ENCODE measurements around the gene L3MBTL3.
A peak's percentile ranks its signal among the peaks of the same experiment; 100 is the strongest.

L3MBTL3 gene

DNA sequence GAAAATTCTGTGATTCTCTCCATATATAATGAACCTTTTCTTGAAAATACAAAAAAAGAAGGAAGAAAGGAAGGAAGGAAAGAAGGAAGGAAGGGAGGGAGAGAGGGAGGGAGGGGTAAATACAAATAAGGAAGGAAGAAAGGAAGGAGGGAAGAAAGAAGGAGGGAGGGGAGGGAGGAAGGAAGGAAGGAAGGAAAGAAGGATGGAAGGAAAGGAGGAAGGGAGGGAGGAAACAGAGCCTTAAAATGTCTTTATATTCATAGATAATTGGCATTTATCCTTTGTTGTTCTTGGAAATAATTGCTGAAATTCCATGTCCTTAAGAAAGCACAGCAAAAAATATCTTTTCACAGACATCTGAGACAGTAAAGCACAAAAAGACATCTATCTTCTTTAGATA is 164.1 kb downstream of the L3MBTL3 start:
- no peak for DNase-seq
- TF ChIP-seq GATA1 (IDR thresholded peaks at IDR 0.05; ENCODE audit: low read depth, low read length) (no peak), POLR2A (IDR thresholded peaks at IDR 0.05; ENCODE audit: low read length) (no peak)

DNA sequence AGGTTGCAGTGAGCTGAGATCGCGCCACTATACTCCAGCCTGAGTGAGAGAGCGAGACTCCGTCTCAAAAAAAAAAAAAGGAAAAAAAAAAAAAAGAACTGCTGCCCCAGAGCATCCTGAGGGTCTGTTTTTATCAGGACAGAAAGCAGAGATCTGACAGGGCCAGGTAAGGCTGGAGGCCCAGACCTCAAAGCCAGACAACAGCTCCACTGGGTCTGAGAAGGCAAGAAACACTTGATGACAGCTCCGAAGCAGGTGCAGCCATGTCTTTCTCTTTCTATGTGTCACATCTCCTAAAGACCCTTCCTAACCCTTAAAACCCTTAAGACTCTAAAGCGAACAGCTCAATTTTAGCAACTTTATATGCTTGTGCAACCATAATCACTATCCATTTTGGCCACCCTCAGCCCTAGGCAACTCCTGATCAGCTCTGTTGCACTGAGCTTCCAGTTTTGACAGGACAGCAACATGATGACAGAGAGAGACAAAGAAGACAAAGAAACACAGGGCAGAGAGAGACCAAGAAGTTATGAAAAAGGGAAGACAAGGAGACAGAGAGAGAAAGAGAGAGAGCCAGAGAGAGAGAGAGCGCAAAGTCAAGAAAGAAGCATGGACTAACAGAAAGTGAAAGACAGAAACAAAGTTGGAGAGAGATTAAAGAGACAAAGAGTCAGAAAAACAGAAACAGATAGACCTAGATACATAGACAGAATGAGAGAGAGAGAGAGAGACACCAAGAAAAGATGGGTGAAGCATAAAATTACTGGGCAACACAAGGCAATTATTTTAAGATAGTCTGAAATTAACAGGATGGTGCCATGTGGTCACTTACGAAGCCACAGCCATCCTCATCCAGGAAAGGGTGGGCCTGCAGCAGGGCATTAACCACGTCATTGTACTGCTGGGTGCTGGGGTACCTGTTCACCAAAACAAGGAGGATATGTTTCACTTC is 165.2 kb downstream of the L3MBTL3 start:
- DNase-seq: no peak
- TF ChIP-seq GATA1 (IDR thresholded peaks at IDR 0.05; ENCODE audit: low read depth, low read length): no peak
- no peak for TF ChIP-seq POLR2A (IDR thresholded peaks at IDR 0.05; ENCODE audit: low read length)

DNA sequence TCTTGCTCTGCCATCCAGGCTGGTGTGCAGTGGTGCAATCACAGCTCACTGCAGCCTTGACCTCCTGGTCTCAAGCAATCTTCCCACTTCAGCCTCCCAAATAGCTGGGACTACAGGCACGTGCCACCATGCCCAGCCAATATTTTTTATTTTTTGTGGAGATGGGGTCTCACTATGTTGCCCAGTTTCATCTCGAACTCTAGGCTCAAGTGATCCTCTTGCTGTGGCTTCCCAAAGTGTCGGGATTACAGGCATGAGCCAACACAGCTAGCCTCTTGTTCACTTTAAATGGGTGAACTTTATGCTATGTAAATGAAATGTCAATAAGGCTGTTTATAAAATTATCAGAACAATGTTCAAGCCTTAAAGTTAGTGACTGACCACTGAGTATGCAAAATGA is 167.3 kb downstream of the L3MBTL3 start:
- no peak for DNase-seq
- TF ChIP-seq POLR2A (IDR thresholded peaks at IDR 0.05; ENCODE audit: low read length) (no peak), GATA1 (IDR thresholded peaks at IDR 0.05; ENCODE audit: low read depth, low read length) (no peak)

DNA sequence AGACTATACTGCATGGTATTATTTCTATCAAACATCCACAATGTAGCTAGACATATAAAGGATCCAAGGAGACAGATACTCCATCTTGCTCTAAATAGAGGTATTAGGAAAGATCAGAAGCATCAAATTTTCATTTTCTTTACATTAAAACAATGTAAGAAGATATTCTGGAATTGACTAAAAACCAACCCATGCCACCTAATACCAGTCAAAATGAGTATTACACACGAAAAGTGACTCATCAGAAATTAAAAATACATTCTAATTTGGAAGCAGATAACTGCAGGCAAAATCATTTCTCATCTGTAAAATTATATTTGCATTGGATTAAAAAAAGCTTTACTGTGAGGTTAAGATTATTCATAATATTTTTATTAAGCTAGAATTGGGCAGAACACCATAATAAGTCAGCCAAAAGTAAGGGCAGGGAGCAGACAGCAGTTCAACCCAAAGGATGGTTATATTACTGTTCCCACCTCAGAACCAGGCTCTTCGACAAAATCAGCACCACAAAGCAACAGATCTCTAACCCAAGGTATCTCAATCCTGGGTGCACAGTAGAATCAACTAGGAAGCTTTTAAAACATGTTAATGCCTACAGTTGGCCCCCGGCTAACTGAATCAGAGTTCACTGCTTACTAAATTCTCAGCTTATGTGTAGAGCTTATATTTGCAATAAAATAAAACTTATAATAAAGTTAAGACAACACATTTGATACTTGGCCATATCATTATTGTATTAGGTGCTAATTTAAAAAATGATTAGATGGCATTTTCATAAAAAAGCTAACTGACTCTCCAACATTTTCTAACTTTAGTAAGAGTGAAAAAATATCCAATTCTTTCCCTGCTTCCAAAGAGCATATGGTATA is 169.2 kb downstream of the L3MBTL3 start:
- TF ChIP-seq GATA1 (IDR thresholded peaks at IDR 0.05; ENCODE audit: low read depth, low read length) (no peak), POLR2A (IDR thresholded peaks at IDR 0.05; ENCODE audit: low read length) (no peak)
- no peak for DNase-seq

DNA sequence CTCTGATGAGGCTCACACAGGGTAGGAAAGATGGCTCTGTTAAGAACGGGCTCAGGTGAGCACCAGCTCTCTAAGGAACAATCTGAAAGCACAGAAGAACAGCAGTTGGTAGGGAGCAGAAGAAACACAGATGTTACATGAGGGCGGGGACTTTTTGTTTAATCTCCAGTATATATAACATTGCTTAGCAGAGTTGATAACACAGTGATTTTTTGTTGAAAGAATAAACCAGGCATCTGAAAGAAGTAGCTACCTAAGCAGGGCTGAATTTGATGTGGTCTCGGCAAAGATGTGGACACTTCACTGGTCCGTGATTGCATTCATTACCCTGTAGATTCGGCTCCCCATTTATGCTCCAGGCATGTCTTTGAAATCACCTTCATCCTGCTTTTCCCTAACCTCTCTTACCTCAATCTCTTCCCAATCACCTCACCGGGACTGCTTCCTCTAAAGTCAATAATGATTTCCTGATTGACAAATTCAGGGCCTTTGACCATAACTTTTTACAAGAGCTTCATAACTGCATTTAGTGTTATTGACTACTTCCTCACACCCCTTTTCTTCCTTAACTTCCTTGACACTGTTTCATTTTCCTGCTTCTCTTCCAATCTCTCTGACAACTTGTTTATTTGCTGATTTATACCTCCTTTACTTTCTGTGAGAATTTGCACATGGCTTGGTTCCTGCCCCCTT is 170.0 kb downstream of the L3MBTL3 start:
- peak in 1 of 2 experiments; percentile 5 for DNase-seq
- no peak for TF ChIP-seq GATA1 (IDR thresholded peaks at IDR 0.05; ENCODE audit: low read depth, low read length)
- TF ChIP-seq POLR2A (IDR thresholded peaks at IDR 0.05; ENCODE audit: low read length): no peak

DNA sequence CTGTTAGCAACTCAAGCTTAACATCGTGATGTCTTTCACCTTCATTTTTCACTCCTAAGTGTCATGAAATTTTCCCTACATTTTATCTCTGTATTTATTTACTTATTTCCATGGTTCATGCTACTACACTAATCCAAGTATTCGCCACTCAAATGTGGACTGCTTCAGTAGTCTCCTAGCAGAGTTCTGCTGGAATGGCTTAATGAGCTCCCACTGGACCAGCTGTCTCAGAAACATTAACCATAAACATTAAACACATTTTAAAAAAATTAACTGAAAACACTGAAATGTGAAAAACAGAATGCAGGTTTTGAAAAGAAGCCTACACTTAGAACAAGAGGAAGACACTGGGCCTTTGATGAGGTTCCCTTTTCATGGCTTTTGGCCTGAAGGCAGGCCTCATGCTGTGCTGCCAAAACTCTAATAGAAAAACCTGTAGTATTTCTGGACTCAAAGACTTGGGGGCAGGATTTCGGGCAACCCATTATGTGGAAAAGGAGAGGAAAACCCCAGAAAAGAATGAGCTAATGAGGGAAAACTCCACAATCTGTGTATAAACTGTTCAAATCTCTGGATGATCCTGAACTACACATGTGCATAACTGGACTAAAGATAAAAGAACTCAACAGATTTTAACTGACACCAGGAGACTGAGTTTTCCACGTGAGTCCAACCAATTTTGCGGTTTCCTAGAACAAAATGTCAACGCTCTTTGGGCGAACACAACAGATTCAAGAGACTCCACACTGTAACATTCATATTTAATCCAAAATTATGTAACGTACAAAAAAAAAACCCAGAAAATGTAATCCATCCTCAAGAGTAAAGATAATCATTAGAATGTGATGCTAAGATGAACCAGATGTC is 171.4 kb downstream of the L3MBTL3 start:
- DNase-seq: no peak
- TF ChIP-seq GATA1 (IDR thresholded peaks at IDR 0.05; ENCODE audit: low read depth, low read length): no peak
